Suprapubic skin (tissue), 4 donors: ENCODE results near the gene ENOPH1.

ENCODE experiments used
- POLR2A ChIP-seq, 2 donors: fragments of 450-650 bp; IDR thresholded peaks; one replicate each; pipeline ENCODE4 v1.6.1; 2017; ENCODE audit warnings: antibody characterized with exemption in 2 of 2, mild to moderate bottlenecking in 2 of 2, moderate library complexity in 2 of 2
- POLR2AphosphoS5 ChIP-seq, 3 donors: sonication (generic); formaldehyde crosslinking; IDR thresholded peaks; one replicate each; pipeline ENCODE4 v1.6.1; 2017; ENCODE audit warnings: antibody characterized with exemption in 3 of 3

- TF ChIP-seq POLR2A (IDR thresholded peaks at IDR 0.05): no peak
- no peak for TF ChIP-seq POLR2AphosphoS5 (IDR thresholded peaks at IDR 0.05)
Measured at GRCh38 chr4:82467471-82467870, 37.1 kb downstream of the ENOPH1 start.
